Gastroesophageal sphincter (tissue), 3 donors: ENCODE results near the gene AMBP.

Experiments used
- CTCF ChIP-seq, 4 experiments: fragments of 200-600 bp in 2 of 4; fragments of 450-650 bp in 2 of 4; sonication (generic) in 1 of 4; IDR thresholded peaks; one replicate each; pipeline ENCODE4 v1.5.1; 2017 to 2019; ENCODE audit warnings: antibody characterized with exemption in 4 of 4, mild to moderate bottlenecking in 2 of 4, moderate library complexity in 2 of 4
- EP300 ChIP-seq: sonication (generic); formaldehyde crosslinking; IDR thresholded peaks from one replicate; pipeline ENCODE4 v1.6.1; 2017; ENCODE audit warnings: antibody characterized with exemption, mild to moderate bottlenecking
- POLR2A ChIP-seq, 2 donors: fragments of 450-650 bp; IDR thresholded peaks; one replicate each; pipeline ENCODE4 v1.6.1; 2017; ENCODE audit warnings: antibody characterized with exemption in 2 of 2, mild to moderate bottlenecking in 2 of 2, moderate library complexity in 1 of 2
- POLR2AphosphoS5 ChIP-seq: sonication (generic); formaldehyde crosslinking; IDR thresholded peaks from one replicate; pipeline ENCODE4 v1.6.1; 2017; ENCODE audit warnings: antibody characterized with exemption

GRCh38 chr9:114050646-114051045 lies 27.5 kb downstream of the AMBP start:
- no peak for TF ChIP-seq CTCF (IDR thresholded peaks at IDR 0.05)
- TF ChIP-seq POLR2A (IDR thresholded peaks at IDR 0.05), result no peak
- no peak for TF ChIP-seq POLR2AphosphoS5
- no peak for TF ChIP-seq EP300
